SK-N-SH (cell line): ENCODE results near the gene CFAP299. TPM values are rescaled to one million over a fixed set of nuclear protein-coding genes. Genes with fewer than 3 reads are reported as not detected.

Source experiments
- CTCF ChIA-PET: fragments of 300-600, 350-600 bp; formaldehyde crosslinking; extraction: SDS; loops from one replicate; lab custom pipeline; 2021; lab: Yijun Ruan, JAX
- POLR2A ChIA-PET: fragments of 350-600 bp; sonication (Branson Sonifier 250); formaldehyde crosslinking; extraction: SDS; loops from one replicate; lab custom pipeline; 2020; ENCODE audit warnings: antibody characterized with exemption, inconsistent platforms; lab: Yijun Ruan, JAX
- DNase-seq: peaks from one replicate; pipeline ENCODE4 v3.0.0; 2012
- H2AFZ ChIP-seq: fragments of 200-600 bp; sonication (generic); 2 replicates; pipeline ENCODE4 v1.8.1; 2016; ENCODE audit warnings: antibody characterized with exemption, mild to moderate bottlenecking, low read depth
- H3F3A ChIP-seq: fragments of 200-600 bp; sonication (generic); replicated peaks from 2 replicates; pipeline ENCODE3; 2016; ENCODE audit warnings: antibody characterized with exemption, mild to moderate bottlenecking; ENCODE audit not compliant: insufficient read depth
- H3K27ac ChIP-seq, 2 experiments: fragments of 200-500 bp in 1 of 2; fragments of 200-600 bp in 1 of 2; sonication (Bioruptor generic) in 1 of 2; sonication (generic), shearing (Covaris generic) in 1 of 2; 2 replicates each; pipeline versions ENCODE4 v1.5.1 to v1.6.1; 2014 to 2016; ENCODE audit warnings: low read depth in 2 of 2, inconsistent platforms in 1 of 2, low read length in 1 of 2, mild to moderate bottlenecking in 1 of 2, mixed read lengths in 1 of 2
- H3K27me3 ChIP-seq: fragments of 200-600 bp; sonication (generic), shearing (Covaris generic); 2 replicates; pipeline ENCODE4 v1.6.1; 2016; ENCODE audit warnings: mixed run types; ENCODE audit not compliant: insufficient read depth
- H3K36me3 ChIP-seq, 2 experiments: fragments of 200-500 bp in 1 of 2; fragments of 200-600 bp in 1 of 2; sonication (Bioruptor generic) in 1 of 2; sonication (generic) in 1 of 2; replicated peaks in 1 of 2; 2 replicates each; pipeline versions ENCODE3 to v1.5.1; 2014 to 2016; ENCODE audit warnings: low read length in 1 of 2, mild to moderate bottlenecking in 1 of 2; ENCODE audit not compliant: insufficient read depth in 2 of 2, control insufficient read depth in 1 of 2
- H3K4me1 ChIP-seq, 2 experiments: fragments of 200-500 bp in 1 of 2; fragments of 200-600 bp in 1 of 2; sonication (Bioruptor generic) in 1 of 2; sonication (generic), shearing (Covaris generic) in 1 of 2; 2 replicates each; pipeline versions ENCODE4 v1.5.1 to v1.6.1; 2014 to 2016; ENCODE audit warnings: low read depth in 1 of 2, low read length in 1 of 2, mixed run types in 1 of 2; ENCODE audit not compliant: insufficient read depth in 2 of 2, control insufficient read depth in 1 of 2
- H3K4me2 ChIP-seq: fragments of 200-600 bp; sonication (generic), shearing (Covaris generic); 2 replicates; pipeline ENCODE4 v1.6.1; 2017; ENCODE audit warnings: mixed run types
- H3K4me3 ChIP-seq, 2 experiments: fragments of 200-500 bp in 1 of 2; fragments of 200-600 bp in 1 of 2; sonication (Bioruptor generic) in 1 of 2; sonication (generic), shearing (Covaris generic) in 1 of 2; 2 replicates each; pipeline versions ENCODE4 v1.5.1 to v1.8.1; 2014 to 2016; ENCODE audit warnings: low read depth in 2 of 2, inconsistent platforms in 1 of 2, low read length in 1 of 2, mild to moderate bottlenecking in 1 of 2, mixed read lengths in 1 of 2, moderate library complexity in 1 of 2
- H3K79me2 ChIP-seq: fragments of 200-600 bp; sonication (generic); 2 replicates; pipeline ENCODE4 v1.8.1; 2017; ENCODE audit warnings: mild to moderate bottlenecking; ENCODE audit not compliant: insufficient read depth
- H3K9ac ChIP-seq: fragments of 200-600 bp; sonication (generic); 2 replicates; pipeline ENCODE4 v1.6.1; 2017; ENCODE audit warnings: mixed run types
- H3K9me2 ChIP-seq: fragments of 200-600 bp; sonication (generic); 2 replicates; pipeline ENCODE4 v1.6.1; 2017; ENCODE audit warnings: mixed run types
- H3K9me3 ChIP-seq: fragments of 200-600 bp; sonication (generic); 2 replicates; pipeline ENCODE4 v1.6.1; 2017; ENCODE audit warnings: mixed run types, mild to moderate bottlenecking, moderate library complexity
- H4K20me1 ChIP-seq: fragments of 200-600 bp; sonication (generic); 2 replicates; pipeline ENCODE4 v1.6.1; 2017; ENCODE audit warnings: mild to moderate bottlenecking, mixed run types; ENCODE audit not compliant: insufficient read depth
- CHD2 ChIP-seq: fragments of 150-350 bp; IDR thresholded peaks from 2 replicates; pipeline ENCODE4 v1.6.1; 2018; ENCODE audit warnings: low read length; ENCODE audit not compliant: partially characterized antibody
- EP300 ChIP-seq, 2 experiments: IDR thresholded peaks; 2 replicates each; pipeline versions ENCODE4 v1.4.0 to v1.6.1; 2012; ENCODE audit warnings: borderline replicate concordance in 1 of 2, low read depth in 1 of 2, low read length in 1 of 2
- EZH2phosphoT487 ChIP-seq: fragments of 200-600 bp; sonication (generic); IDR thresholded peaks from 2 replicates; pipeline ENCODE4 v1.6.1; 2017; ENCODE audit warnings: low read depth, mixed run types, mild to moderate bottlenecking, antibody characterized with exemption, moderate library complexity, borderline replicate concordance
- FOXJ3 ChIP-seq: sonication (generic); formaldehyde crosslinking; IDR thresholded peaks from 2 replicates; pipeline ENCODE4 v1.5.1; 2020; ENCODE audit warnings: mild to moderate bottlenecking, missing genetic modification reagents
- JUND ChIP-seq: IDR thresholded peaks from 2 replicates; pipeline ENCODE4 v1.4.0; 2012
- MEF2A ChIP-seq: IDR thresholded peaks from 2 replicates; pipeline ENCODE4 v1.4.0; 2012; ENCODE audit warnings: low read depth, borderline replicate concordance
- NFIC ChIP-seq: IDR thresholded peaks from 2 replicates; pipeline ENCODE4 v1.4.0; 2012; ENCODE audit warnings: borderline replicate concordance
- PBX3 ChIP-seq: IDR thresholded peaks from 2 replicates; pipeline ENCODE4; 2012
- POLR2AphosphoS5 ChIP-seq: IDR thresholded peaks from 2 replicates; pipeline ENCODE4 v1.6.1; 2012; ENCODE audit warnings: low read depth, low read length
- REST ChIP-seq: IDR thresholded peaks from 2 replicates; pipeline ENCODE4 v1.6.1; 2012; ENCODE audit warnings: mild to moderate bottlenecking, low read depth, low read length, moderate library complexity
- RFX5 ChIP-seq: IDR thresholded peaks from 2 replicates; pipeline ENCODE4 v1.6.1; 2012; ENCODE audit warnings: mild to moderate bottlenecking, improper control_type of control experiment, low read length
- TAF1 ChIP-seq: IDR thresholded peaks from 2 replicates; pipeline ENCODE4 v1.6.1; 2012; ENCODE audit warnings: low read depth, mild to moderate bottlenecking, low read length, moderate library complexity, borderline replicate concordance
- TCF12 ChIP-seq: IDR thresholded peaks from 2 replicates; pipeline ENCODE4 v1.4.0; 2012
- TEAD4 ChIP-seq: IDR thresholded peaks from 2 replicates; pipeline ENCODE4 v1.4.0; 2012; ENCODE audit warnings: mild to moderate bottlenecking, borderline replicate concordance; ENCODE audit not compliant: insufficient read depth
- USF1 ChIP-seq: IDR thresholded peaks from 2 replicates; pipeline ENCODE4 v1.4.0; 2012; ENCODE audit warnings: low read depth, borderline replicate concordance
- WGBS: methylation state at CpG from one replicate; pipeline ENCODE4 v1.1.6; 2017; ENCODE audit warnings: low lambda C conversion rate; 5-methylcytosine and 5-hydroxymethylcytosine counted together
- polyA plus RNA-seq, 3 experiments: library from polyadenylated mRNA; depleted of rRNA; stranded (reverse); fragments of >200 nt; gene quantifications; 2 replicates each; pipeline ENCODE4 v1.2.3, GENCODE V29; 2012

The CFAP299 gene
- polyA plus RNA-seq, 1 of the 3 experiments (the other 2 are of a cell fraction), result 1.2 TPM

- H3K4me2 ChIP-seq, result no peak overlapping the region
- TF ChIP-seq TCF12, result peak; percentile 55; the same call in 1 of the 2 replicates
- TF ChIP-seq REST, result no peak
- no peak for TF ChIP-seq POLR2AphosphoS5
- peak; percentile 12; the same call in 1 of the 2 replicates for TF ChIP-seq JUND
- no peaks in the 10 kb centered on the region for H3F3A ChIP-seq
- no peak overlapping the region for H3K4me3 ChIP-seq
- H3K9me3 ChIP-seq, result no peaks in the 10 kb centered on the region
- no peaks in the 10 kb centered on the region; the same call in 1 of the 2 replicates for H3K9me2 ChIP-seq
- H3K4me1 ChIP-seq, result no peaks in the 10 kb centered on the region; a peak in 1 of 4 replicates
- ChIA-PET POLR2A (no interaction called here), CTCF (no interaction called here)
- no peak overlapping the region for H3K27ac ChIP-seq
- DNase-seq, result no peak
- no peaks in the 10 kb centered on the region for H4K20me1 ChIP-seq
- H3K9ac ChIP-seq, result no peak overlapping the region
- WGBS, result 52% methylated on average over 5 of the region's 5 CpGs
- H3K79me2 ChIP-seq, result no peaks in the 10 kb centered on the region
- H3K36me3 ChIP-seq, result no peaks in the 10 kb centered on the region
- no peak overlapping the region for H2AFZ ChIP-seq
- no peaks in the 10 kb centered on the region for H3K27me3 ChIP-seq
Observed at GRCh38 chr4:80540785-80541469, 205.4 kb downstream of the CFAP299 start.

GRCh38 chr4:80542747-80543146, 207.2 kb downstream of the CFAP299 start:
- Histone ChIP-seq H3K4me3 (no peak overlapping the region), H3K27me3 (no peaks in the 10 kb centered on the region), H3K9ac (no peak overlapping the region), H3K27ac (no peak overlapping the region), H4K20me1 (no peaks in the 10 kb centered on the region), H3K4me2 (no peak overlapping the region), H3K4me1 (no peaks in the 10 kb centered on the region), H2AFZ (no peak overlapping the region), H3K36me3 (no peaks in the 10 kb centered on the region), H3K79me2 (no peaks in the 10 kb centered on the region), H3K9me3 (no peaks in the 10 kb centered on the region), H3F3A (no peaks in the 10 kb centered on the region), H3K9me2 (no peaks in the 10 kb centered on the region; the same call in 1 of the 2 replicates)
- no peak for TF ChIP-seq FOXJ3 (CRISPR knock-in tag)
- no peak for TF ChIP-seq TEAD4
- no peak for TF ChIP-seq MEF2A
- TF ChIP-seq USF1, result no peak
- TF ChIP-seq TCF12, result no peak
- no peak for TF ChIP-seq EZH2phosphoT487
- TF ChIP-seq PBX3, result no peak
- no peak for TF ChIP-seq RFX5
- no peak for TF ChIP-seq CHD2
- no peak for TF ChIP-seq NFIC
- TF ChIP-seq TAF1, result no peak
- TF ChIP-seq EP300 (IDR thresholded peaks at IDR 0.05; ENCODE audit: borderline replicate concordance in 1 of 2, low read depth in 1 of 2, low read length in 1 of 2), result no peak
- 74% methylated on average over 2 of the region's 2 CpGs for WGBS
- ChIA-PET POLR2A (no interaction called here), CTCF (no interaction called here)
- no peak for DNase-seq
